ENCODE data around the gene ZNF236.
"Not testable (repeated sequence)": the region's sequence is repeated elsewhere in the genome, so short reads cannot be mapped to it uniquely, and the experiment has no call there.

The ZNF236 gene

DNA sequence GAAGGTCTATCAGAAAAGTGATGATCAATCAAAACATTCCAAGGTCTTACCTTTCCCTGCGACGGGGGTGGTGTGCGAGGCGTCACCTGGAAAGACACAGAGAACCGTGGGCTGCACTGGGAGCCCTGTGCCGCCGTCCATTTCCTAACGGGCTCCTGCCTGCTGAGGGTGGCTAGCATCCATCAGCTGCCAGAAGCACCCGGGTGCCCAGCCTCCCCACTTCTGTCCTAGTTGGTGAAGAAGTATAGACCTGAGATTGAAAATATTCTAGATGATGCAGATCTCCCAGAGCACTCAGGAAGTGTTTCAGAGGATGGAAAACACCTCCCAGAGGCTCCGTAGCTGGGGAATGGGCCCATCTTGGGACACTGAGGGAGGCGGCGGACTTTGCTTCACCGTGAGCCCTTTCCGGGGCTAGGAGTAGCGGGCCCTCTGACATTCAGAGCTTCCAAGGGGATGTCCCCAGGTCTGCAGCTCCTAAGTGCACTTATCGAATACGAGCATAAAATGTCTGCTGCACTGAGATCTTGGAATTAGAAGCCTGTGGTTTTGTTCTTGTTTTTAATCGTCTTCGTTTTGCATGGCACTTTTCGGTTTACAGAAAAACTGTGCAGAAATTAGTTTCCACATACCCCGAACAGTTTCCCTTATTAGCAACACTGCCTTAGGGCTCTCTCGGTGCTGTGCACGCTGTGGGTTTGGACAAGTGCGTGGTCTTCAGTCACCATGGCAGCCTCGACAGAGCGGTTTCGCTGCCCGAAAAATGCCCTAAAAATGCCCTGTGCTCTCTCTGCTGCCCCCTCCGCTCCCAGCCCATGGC, 166.7 kb downstream of the ZNF236 start:
- Histone ChIP-seq H3K9me3 (ENCODE audit: low read length) (no peaks in the 10 kb centered on the region), H3K4me3 (ENCODE audit: low read depth, low read length, poor library complexity, severe bottlenecking) (no peak overlapping the region), H2AFZ (ENCODE audit: low read length) (no peak overlapping the region), H3K9me2 (ENCODE audit: low read depth, low read length) (no peaks in the 10 kb centered on the region), H3K4me1 (ENCODE audit: insufficient read depth, low read length, severe bottlenecking) (peaks cover 40% of the 10 kb centered on the region), H3K27me3 (ENCODE audit: insufficient read depth, low read length) (no peaks in the 10 kb centered on the region), H3F3A (ENCODE audit: insufficient read depth, low read length) (no peaks in the 10 kb centered on the region), H3K4me2 (ENCODE audit: low read length) (no peak overlapping the region; the same call in 1 of the 2 replicates), H3K79me2 (ENCODE audit: insufficient read depth, low read length) (no peaks in the 10 kb centered on the region), H4K20me1 (ENCODE audit: insufficient read depth, low read length) (no peaks in the 10 kb centered on the region), H3K27ac (ENCODE audit: low read depth, low read length, poor library complexity, severe bottlenecking) (no peak overlapping the region), H3K9ac (ENCODE audit: low read length) (no peak overlapping the region), H3K36me3 (ENCODE audit: insufficient read depth, low read length) (peaks cover 26% of the 10 kb centered on the region)
- TF ChIP-seq, protein P1, sequence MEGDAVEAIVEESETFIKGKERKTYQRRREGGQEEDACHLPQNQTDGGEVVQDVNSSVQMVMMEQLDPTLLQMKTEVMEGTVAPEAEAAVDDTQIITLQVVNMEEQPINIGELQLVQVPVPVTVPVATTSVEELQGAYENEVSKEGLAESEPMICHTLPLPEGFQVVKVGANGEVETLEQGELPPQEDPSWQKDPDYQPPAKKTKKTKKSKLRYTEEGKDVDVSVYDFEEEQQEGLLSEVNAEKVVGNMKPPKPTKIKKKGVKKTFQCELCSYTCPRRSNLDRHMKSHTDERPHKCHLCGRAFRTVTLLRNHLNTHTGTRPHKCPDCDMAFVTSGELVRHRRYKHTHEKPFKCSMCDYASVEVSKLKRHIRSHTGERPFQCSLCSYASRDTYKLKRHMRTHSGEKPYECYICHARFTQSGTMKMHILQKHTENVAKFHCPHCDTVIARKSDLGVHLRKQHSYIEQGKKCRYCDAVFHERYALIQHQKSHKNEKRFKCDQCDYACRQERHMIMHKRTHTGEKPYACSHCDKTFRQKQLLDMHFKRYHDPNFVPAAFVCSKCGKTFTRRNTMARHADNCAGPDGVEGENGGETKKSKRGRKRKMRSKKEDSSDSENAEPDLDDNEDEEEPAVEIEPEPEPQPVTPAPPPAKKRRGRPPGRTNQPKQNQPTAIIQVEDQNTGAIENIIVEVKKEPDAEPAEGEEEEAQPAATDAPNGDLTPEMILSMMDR (IDR thresholded peaks at IDR 0.05; ENCODE audit: low read length) = no peak
- TF ChIP-seq EZH2 (IDR thresholded peaks at IDR 0.05; ENCODE audit: borderline replicate concordance, low read length) = no peak

GRCh38 chr18:76989647-76990190, 167.4 kb downstream of the ZNF236 start:
- Histone ChIP-seq H3K27ac (ENCODE audit: low read depth, low read length, poor library complexity, severe bottlenecking) (peak overlapping the region; percentile 68), H3K79me2 (ENCODE audit: insufficient read depth, low read length) (no peaks in the 10 kb centered on the region), H3F3A (ENCODE audit: insufficient read depth, low read length) (no peaks in the 10 kb centered on the region), H3K9ac (ENCODE audit: low read length) (no peak overlapping the region), H3K4me1 (ENCODE audit: insufficient read depth, low read length, severe bottlenecking) (peaks cover 45% of the 10 kb centered on the region), H2AFZ (ENCODE audit: low read length) (no peak overlapping the region), H3K36me3 (ENCODE audit: insufficient read depth, low read length) (peaks cover 19% of the 10 kb centered on the region), H3K4me2 (ENCODE audit: low read length) (no peak overlapping the region; the same call in 1 of the 2 replicates), H4K20me1 (ENCODE audit: insufficient read depth, low read length) (no peaks in the 10 kb centered on the region), H3K4me3 (ENCODE audit: low read depth, low read length, poor library complexity, severe bottlenecking) (no peak overlapping the region), H3K9me2 (ENCODE audit: low read depth, low read length) (no peaks in the 10 kb centered on the region), H3K27me3 (ENCODE audit: insufficient read depth, low read length) (no peaks in the 10 kb centered on the region), H3K9me3 (ENCODE audit: low read length) (no peaks in the 10 kb centered on the region)
- TF ChIP-seq, protein P1 (IDR thresholded peaks at IDR 0.05; ENCODE audit: low read length) = no peak
- no peak for TF ChIP-seq EZH2 (IDR thresholded peaks at IDR 0.05; ENCODE audit: borderline replicate concordance, low read length)

GRCh38 chr18:76990343-76991020, 168.1 kb downstream of the ZNF236 start:
- not testable (repeated sequence) for H3K9me2 ChIP-seq (ENCODE audit: low read depth, low read length); H3K27me3 ChIP-seq (ENCODE audit: insufficient read depth, low read length); H3K9me3 ChIP-seq (ENCODE audit: low read length); H4K20me1 ChIP-seq (ENCODE audit: insufficient read depth, low read length); H3K79me2 ChIP-seq (ENCODE audit: insufficient read depth, low read length); H3F3A ChIP-seq (ENCODE audit: insufficient read depth, low read length); H2AFZ ChIP-seq (ENCODE audit: low read length)
- peaks cover 45% of the 10 kb centered on the region for H3K4me1 ChIP-seq (ENCODE audit: insufficient read depth, low read length, severe bottlenecking)
- H3K4me3 ChIP-seq (ENCODE audit: low read depth, low read length, poor library complexity, severe bottlenecking) = peak overlapping the region; percentile 25
- peaks cover 11% of the 10 kb centered on the region for H3K36me3 ChIP-seq (ENCODE audit: insufficient read depth, low read length)
- H3K9ac ChIP-seq (ENCODE audit: low read length) = peak overlapping the region; percentile 32; the same call in 1 of the 2 replicates
- peak overlapping the region; percentile 37; the same call in 1 of the 2 replicates for H3K4me2 ChIP-seq (ENCODE audit: low read length)
- H3K27ac ChIP-seq (ENCODE audit: low read depth, low read length, poor library complexity, severe bottlenecking) = peak overlapping the region; percentile 68
